DOHH2 (cell line): ENCODE results near the gene SHANK3.

Source experiments
- EZH2phosphoT487 ChIP-seq: fragments of 200-600 bp; sonication (generic); IDR thresholded peaks from 2 replicates; pipeline ENCODE4 v1.6.1; 2017; ENCODE audit warnings: borderline replicate concordance, mild to moderate bottlenecking, antibody characterized with exemption, low read length, moderate library complexity, mixed read lengths
- TF ChIP-seq, protein P1 (sequence below): fragments of 200-600 bp; sonication (generic); IDR thresholded peaks from one replicate; pipeline ENCODE4 v1.5.1; 2014; ENCODE audit warnings: antibody characterized with exemption, mild to moderate bottlenecking, low read depth, low read length; ENCODE audit not compliant: poor library complexity, severe bottlenecking

DNA sequence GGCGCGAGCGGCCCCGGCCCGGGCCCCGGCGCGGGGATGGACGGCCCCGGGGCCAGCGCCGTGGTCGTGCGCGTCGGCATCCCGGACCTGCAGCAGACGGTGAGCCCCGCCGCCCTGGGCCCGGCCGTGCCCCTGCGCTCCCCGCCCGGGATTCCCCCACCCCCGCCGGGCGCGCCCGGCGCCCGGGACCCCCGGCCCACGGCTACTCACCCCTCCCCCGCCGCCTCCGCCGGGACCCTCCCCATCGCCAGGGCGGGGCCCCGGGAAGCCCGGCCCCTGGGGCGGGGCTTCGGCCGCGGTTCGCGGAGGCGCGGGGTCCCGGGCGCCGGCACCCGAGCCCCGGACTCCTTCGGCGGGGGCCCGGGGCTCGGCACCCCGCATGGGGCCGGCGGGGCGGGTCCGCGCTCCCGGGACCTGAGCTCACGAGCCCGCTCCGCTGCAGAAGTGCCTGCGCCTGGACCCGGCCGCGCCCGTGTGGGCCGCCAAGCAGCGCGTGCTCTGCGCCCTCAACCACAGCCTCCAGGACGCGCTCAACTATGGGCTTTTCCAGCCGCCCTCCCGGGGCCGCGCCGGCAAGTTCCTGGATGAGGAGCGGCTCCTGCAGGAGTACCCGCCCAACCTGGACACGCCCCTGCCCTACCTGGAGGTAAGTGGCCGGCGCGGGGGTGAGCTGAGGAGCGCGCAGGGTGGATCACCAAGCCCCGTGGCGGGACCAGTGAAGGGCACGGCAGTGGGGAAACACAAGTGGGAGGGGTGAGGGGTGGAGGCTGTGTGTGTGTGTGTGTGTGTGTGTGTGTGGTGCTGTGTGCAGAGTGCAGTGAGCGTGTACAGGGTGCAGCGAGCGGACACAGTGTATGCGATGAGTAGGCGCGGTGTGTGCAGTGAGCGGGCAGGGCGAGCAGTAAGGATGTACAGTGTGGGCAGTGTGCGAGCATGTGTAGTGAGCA is 2.3 kb downstream of the SHANK3 start:
- TF ChIP-seq, protein P1, sequence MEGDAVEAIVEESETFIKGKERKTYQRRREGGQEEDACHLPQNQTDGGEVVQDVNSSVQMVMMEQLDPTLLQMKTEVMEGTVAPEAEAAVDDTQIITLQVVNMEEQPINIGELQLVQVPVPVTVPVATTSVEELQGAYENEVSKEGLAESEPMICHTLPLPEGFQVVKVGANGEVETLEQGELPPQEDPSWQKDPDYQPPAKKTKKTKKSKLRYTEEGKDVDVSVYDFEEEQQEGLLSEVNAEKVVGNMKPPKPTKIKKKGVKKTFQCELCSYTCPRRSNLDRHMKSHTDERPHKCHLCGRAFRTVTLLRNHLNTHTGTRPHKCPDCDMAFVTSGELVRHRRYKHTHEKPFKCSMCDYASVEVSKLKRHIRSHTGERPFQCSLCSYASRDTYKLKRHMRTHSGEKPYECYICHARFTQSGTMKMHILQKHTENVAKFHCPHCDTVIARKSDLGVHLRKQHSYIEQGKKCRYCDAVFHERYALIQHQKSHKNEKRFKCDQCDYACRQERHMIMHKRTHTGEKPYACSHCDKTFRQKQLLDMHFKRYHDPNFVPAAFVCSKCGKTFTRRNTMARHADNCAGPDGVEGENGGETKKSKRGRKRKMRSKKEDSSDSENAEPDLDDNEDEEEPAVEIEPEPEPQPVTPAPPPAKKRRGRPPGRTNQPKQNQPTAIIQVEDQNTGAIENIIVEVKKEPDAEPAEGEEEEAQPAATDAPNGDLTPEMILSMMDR, result no peak
- TF ChIP-seq EZH2phosphoT487, result no peak
